ENCODE measurements around the gene GABPB1.

GABPB1 gene

GRCh38 chr15:50251638-50252182 lies 103.3 kb downstream of the GABPB1 start:
- no peak for DNase-seq
- no peaks in the 10 kb centered on the region for H3K4me1 ChIP-seq (ENCODE audit: control insufficient read depth, low read depth, low read length)
- H3K18ac ChIP-seq (ENCODE audit: low read length) = no peak overlapping the region
- H3K27me3 ChIP-seq (ENCODE audit: insufficient read depth, low read length, poor library complexity) = no peaks in the 10 kb centered on the region
- H2BK120ac ChIP-seq (ENCODE audit: low read depth, low read length) = no peak overlapping the region
- no peak overlapping the region for H4K5ac ChIP-seq (ENCODE audit: low read length)
- no peak overlapping the region for H2AK5ac ChIP-seq (ENCODE audit: low read length)
- H3K79me1 ChIP-seq (ENCODE audit: low read length) = no peaks in the 10 kb centered on the region
- no peaks in the 10 kb centered on the region for H3K79me2 ChIP-seq (ENCODE audit: control insufficient read depth, insufficient read depth, low read length)
- H3K56ac ChIP-seq (ENCODE audit: low read length) = no peak overlapping the region
- H3K4ac ChIP-seq (ENCODE audit: low read depth, low read length) = no peak overlapping the region
- no peak overlapping the region for H4K8ac ChIP-seq (ENCODE audit: low read depth, low read length)
- no peak overlapping the region for H3K9ac ChIP-seq (ENCODE audit: low read length)
- H3K27ac ChIP-seq (ENCODE audit: low read depth, low read length) = no peak overlapping the region
- H2BK5ac ChIP-seq (ENCODE audit: low read length) = no peak overlapping the region
- H2BK15ac ChIP-seq (replicated peaks; ENCODE audit: low read depth) = no peak overlapping the region
- H3K4me2 ChIP-seq (ENCODE audit: low read length) = no peak overlapping the region
- no peak overlapping the region for H3K4me3 ChIP-seq (ENCODE audit: low read length)
- H3K36me3 ChIP-seq (ENCODE audit: control insufficient read depth, insufficient read depth, low read length) = no peaks in the 10 kb centered on the region
- no CpG with 5 or more reads among the region's 11 CpGs for WGBS (ENCODE audit: extremely low coverage, insufficient coverage, low lambda C conversion rate)
- no peak overlapping the region for H3K23ac ChIP-seq (ENCODE audit: low read length)

- Histone ChIP-seq H2BK15ac (replicated peaks; ENCODE audit: low read depth) (no peak overlapping the region), H2AK5ac (ENCODE audit: low read length) (no peak overlapping the region), H3K27ac (ENCODE audit: low read depth, low read length) (no peak overlapping the region), H3K56ac (ENCODE audit: low read length) (no peak overlapping the region), H3K79me1 (ENCODE audit: low read length) (no peaks in the 10 kb centered on the region), H3K79me2 (ENCODE audit: control insufficient read depth, insufficient read depth, low read length) (no peaks in the 10 kb centered on the region), H3K4me2 (ENCODE audit: low read length) (no peak overlapping the region), H3K4ac (ENCODE audit: low read depth, low read length) (no peak overlapping the region), H3K23ac (ENCODE audit: low read length) (no peak overlapping the region), H3K9ac (ENCODE audit: low read length) (no peak overlapping the region), H3K4me3 (ENCODE audit: low read length) (no peak overlapping the region), H3K36me3 (ENCODE audit: control insufficient read depth, insufficient read depth, low read length) (no peaks in the 10 kb centered on the region), H3K18ac (ENCODE audit: low read length) (no peak overlapping the region), H4K8ac (ENCODE audit: low read depth, low read length) (no peak overlapping the region), H3K4me1 (ENCODE audit: control insufficient read depth, low read depth, low read length) (no peaks in the 10 kb centered on the region), H2BK5ac (ENCODE audit: low read length) (no peak overlapping the region), H2BK120ac (ENCODE audit: low read depth, low read length) (no peak overlapping the region), H4K5ac (ENCODE audit: low read length) (no peak overlapping the region), H3K27me3 (ENCODE audit: insufficient read depth, low read length, poor library complexity) (no peaks in the 10 kb centered on the region)
- DNase-seq = no peak
- WGBS (ENCODE audit: extremely low coverage, insufficient coverage, low lambda C conversion rate) = no CpG with 5 or more reads among the region's 6 CpGs
Measured at GRCh38 chr15:50250760-50251394, 104.1 kb downstream of the GABPB1 start.

- H2AK5ac ChIP-seq (ENCODE audit: low read length) = no peak overlapping the region
- H3K18ac ChIP-seq (ENCODE audit: low read length) = no peak overlapping the region
- no peak overlapping the region for H3K27ac ChIP-seq (ENCODE audit: low read depth, low read length)
- no peak overlapping the region for H3K23ac ChIP-seq (ENCODE audit: low read length)
- no peak overlapping the region for H4K8ac ChIP-seq (ENCODE audit: low read depth, low read length)
- no peak overlapping the region for H3K56ac ChIP-seq (ENCODE audit: low read length)
- H3K4me2 ChIP-seq (ENCODE audit: low read length) = no peak overlapping the region
- no peaks in the 10 kb centered on the region for H3K79me1 ChIP-seq (ENCODE audit: low read length)
- no peak overlapping the region for H2BK5ac ChIP-seq (ENCODE audit: low read length)
- no peaks in the 10 kb centered on the region for H3K27me3 ChIP-seq (ENCODE audit: insufficient read depth, low read length, poor library complexity)
- H2BK15ac ChIP-seq (replicated peaks; ENCODE audit: low read depth) = no peak overlapping the region
- no peak overlapping the region for H4K5ac ChIP-seq (ENCODE audit: low read length)
- WGBS (ENCODE audit: extremely low coverage, insufficient coverage, low lambda C conversion rate) = no CpG with 5 or more reads among the region's 2 CpGs
- H2BK120ac ChIP-seq (ENCODE audit: low read depth, low read length) = no peak overlapping the region
- H3K4me3 ChIP-seq (ENCODE audit: low read length) = no peak overlapping the region
- H3K36me3 ChIP-seq (ENCODE audit: control insufficient read depth, insufficient read depth, low read length) = no peaks in the 10 kb centered on the region
- no peak for DNase-seq
- no peak overlapping the region for H3K9ac ChIP-seq (ENCODE audit: low read length)
- H3K4ac ChIP-seq (ENCODE audit: low read depth, low read length) = no peak overlapping the region
- no peaks in the 10 kb centered on the region for H3K4me1 ChIP-seq (ENCODE audit: control insufficient read depth, low read depth, low read length)
- no peaks in the 10 kb centered on the region for H3K79me2 ChIP-seq (ENCODE audit: control insufficient read depth, insufficient read depth, low read length)
Measured at GRCh38 chr15:50249704-50250103, 105.3 kb downstream of the GABPB1 start.

- H2AK5ac ChIP-seq (ENCODE audit: low read length) = no peak overlapping the region
- H3K27me3 ChIP-seq (ENCODE audit: insufficient read depth, low read length, poor library complexity) = no peaks in the 10 kb centered on the region
- no CpG with 5 or more reads among the region's 4 CpGs for WGBS (ENCODE audit: extremely low coverage, insufficient coverage, low lambda C conversion rate)
- no peak for DNase-seq
- no peak overlapping the region for H2BK15ac ChIP-seq (replicated peaks; ENCODE audit: low read depth)
- H3K27ac ChIP-seq (ENCODE audit: low read depth, low read length) = no peak overlapping the region
- H3K36me3 ChIP-seq (ENCODE audit: control insufficient read depth, insufficient read depth, low read length) = no peaks in the 10 kb centered on the region
- no peak overlapping the region for H4K8ac ChIP-seq (ENCODE audit: low read depth, low read length)
- H3K56ac ChIP-seq (ENCODE audit: low read length) = no peak overlapping the region
- H3K23ac ChIP-seq (ENCODE audit: low read length) = no peak overlapping the region
- H4K5ac ChIP-seq (ENCODE audit: low read length) = no peak overlapping the region
- no peak overlapping the region for H2BK120ac ChIP-seq (ENCODE audit: low read depth, low read length)
- H3K4me1 ChIP-seq (ENCODE audit: control insufficient read depth, low read depth, low read length) = no peaks in the 10 kb centered on the region
- H3K4me2 ChIP-seq (ENCODE audit: low read length) = no peak overlapping the region
- H3K4ac ChIP-seq (ENCODE audit: low read depth, low read length) = no peak overlapping the region
- H3K79me1 ChIP-seq (ENCODE audit: low read length) = no peaks in the 10 kb centered on the region
- H3K18ac ChIP-seq (ENCODE audit: low read length) = no peak overlapping the region
- H3K9ac ChIP-seq (ENCODE audit: low read length) = no peak overlapping the region
- no peak overlapping the region for H3K4me3 ChIP-seq (ENCODE audit: low read length)
- no peaks in the 10 kb centered on the region for H3K79me2 ChIP-seq (ENCODE audit: control insufficient read depth, insufficient read depth, low read length)
- no peak overlapping the region for H2BK5ac ChIP-seq (ENCODE audit: low read length)
Measured at GRCh38 chr15:50248994-50249582, 105.9 kb downstream of the GABPB1 start.

GRCh38 chr15:50247819-50248655 lies 107.0 kb downstream of the GABPB1 start:
- H2BK120ac ChIP-seq (ENCODE audit: low read depth, low read length) = no peak overlapping the region
- no peak overlapping the region for H3K4me3 ChIP-seq (ENCODE audit: low read length)
- no peak overlapping the region for H3K4ac ChIP-seq (ENCODE audit: low read depth, low read length)
- no peak overlapping the region for H3K9ac ChIP-seq (ENCODE audit: low read length)
- no peak overlapping the region for H4K8ac ChIP-seq (ENCODE audit: low read depth, low read length)
- no peaks in the 10 kb centered on the region for H3K27me3 ChIP-seq (ENCODE audit: insufficient read depth, low read length, poor library complexity)
- H3K36me3 ChIP-seq (ENCODE audit: control insufficient read depth, insufficient read depth, low read length) = no peaks in the 10 kb centered on the region
- no CpG with 5 or more reads among the region's 14 CpGs for WGBS (ENCODE audit: extremely low coverage, insufficient coverage, low lambda C conversion rate)
- H3K56ac ChIP-seq (ENCODE audit: low read length) = no peak overlapping the region
- peak; percentile 47 for DNase-seq
- H3K4me2 ChIP-seq (ENCODE audit: low read length) = no peak overlapping the region
- no peaks in the 10 kb centered on the region for H3K79me1 ChIP-seq (ENCODE audit: low read length)
- H2BK15ac ChIP-seq (replicated peaks; ENCODE audit: low read depth) = no peak overlapping the region
- H2BK5ac ChIP-seq (ENCODE audit: low read length) = no peak overlapping the region
- no peaks in the 10 kb centered on the region for H3K79me2 ChIP-seq (ENCODE audit: control insufficient read depth, insufficient read depth, low read length)
- no peak overlapping the region for H2AK5ac ChIP-seq (ENCODE audit: low read length)
- no peak overlapping the region for H3K23ac ChIP-seq (ENCODE audit: low read length)
- H3K4me1 ChIP-seq (ENCODE audit: control insufficient read depth, low read depth, low read length) = no peaks in the 10 kb centered on the region
- no peak overlapping the region for H3K18ac ChIP-seq (ENCODE audit: low read length)
- H3K27ac ChIP-seq (ENCODE audit: low read depth, low read length) = no peak overlapping the region
- no peak overlapping the region for H4K5ac ChIP-seq (ENCODE audit: low read length)

Measured in mesendoderm (in vitro differentiated cells).